Measurements from ENCODE around the gene SLC10A4. TPM values are rescaled to one million over a fixed set of nuclear protein-coding genes. Genes with fewer than 3 reads are reported as not detected.
A peak's percentile ranks its signal among the peaks of the same experiment; 100 is the strongest.

SLC10A4 gene
- total and polyA plus RNA-seq, 2 of the 8 experiments (the other 6 are each of a cell fraction or from before 2014, with no cell fraction given): 4.5 to 5.6 TPM

GRCh38 chr4:48498895-48499294 lies 15.8 kb downstream of the SLC10A4 start (continued):
- TF ChIP-seq CHD7 (IDR thresholded peaks at IDR 0.05; ENCODE audit: insufficient replicate concordance, low read length) (peak; percentile 29), EP300 (IDR thresholded peaks at IDR 0.05; ENCODE audit: borderline replicate concordance in 1 of 2, low read depth in 2 of 2, low read length in 2 of 2) (no peak), RXRA (IDR thresholded peaks at IDR 0.05; ENCODE audit: insufficient read depth, low read depth, low read length) (no peak)
